VCaP (cell line): ENCODE data around the gene ANXA3.

ENCODE experiments used
- H3K27ac ChIP-seq: fragments of 450-650 bp; 2 replicates; pipeline ENCODE4 v1.5.1; 2017
- TF ChIP-seq, protein P1 (sequence below): fragments of 450-650 bp; conservative IDR thresholded peaks from 2 replicates; pipeline ENCODE4 v1.5.1; 2017; ENCODE audit warnings: mild to moderate bottlenecking, moderate library complexity

Gene ANXA3

DNA sequence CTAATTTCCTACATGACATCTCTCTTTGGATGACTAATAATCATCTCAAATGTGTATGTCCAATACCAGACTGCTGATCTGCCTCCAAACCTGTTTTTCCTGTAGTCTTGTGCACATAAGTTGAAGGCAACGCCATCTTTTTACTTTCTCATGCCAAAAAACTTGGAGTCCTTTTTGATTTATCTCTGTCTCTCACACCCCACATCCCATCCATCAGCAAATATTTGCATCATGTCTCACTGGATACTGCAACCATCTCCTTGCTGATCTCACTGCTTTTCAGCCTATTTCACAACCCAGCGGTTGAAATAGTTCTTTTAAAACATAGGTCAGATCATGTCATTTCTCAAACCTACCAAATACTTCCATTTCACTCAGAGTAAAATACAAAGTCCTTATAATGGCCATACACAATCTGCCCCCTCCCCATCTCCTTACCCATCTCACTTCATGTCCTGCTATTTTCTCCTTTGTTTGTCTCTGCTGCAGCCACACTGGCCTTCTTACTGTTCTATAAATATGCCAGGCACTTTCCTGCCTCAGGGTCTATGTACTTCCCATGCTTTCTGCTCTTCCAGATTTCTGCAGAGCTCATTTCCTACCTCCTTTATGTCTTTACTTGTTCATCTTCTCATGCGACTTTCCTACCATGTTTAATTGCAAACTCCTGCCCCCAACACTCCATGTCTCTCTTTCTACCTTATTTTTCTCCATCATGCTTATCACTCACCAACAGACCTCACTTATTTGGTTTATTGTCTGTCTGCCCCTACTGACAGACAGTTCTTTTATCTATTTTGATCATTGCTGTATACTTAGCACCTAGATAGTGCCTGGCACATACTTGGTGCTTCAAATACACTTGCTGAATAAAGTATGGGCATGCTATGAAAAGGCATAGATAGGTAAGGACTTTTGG is 98.8 kb downstream of the ANXA3 start:
- H3K27ac ChIP-seq: 0 out of 2 replicates have a peak overlapping the region, but pooled peaks have one; percentile 1
- TF ChIP-seq, protein P1, sequence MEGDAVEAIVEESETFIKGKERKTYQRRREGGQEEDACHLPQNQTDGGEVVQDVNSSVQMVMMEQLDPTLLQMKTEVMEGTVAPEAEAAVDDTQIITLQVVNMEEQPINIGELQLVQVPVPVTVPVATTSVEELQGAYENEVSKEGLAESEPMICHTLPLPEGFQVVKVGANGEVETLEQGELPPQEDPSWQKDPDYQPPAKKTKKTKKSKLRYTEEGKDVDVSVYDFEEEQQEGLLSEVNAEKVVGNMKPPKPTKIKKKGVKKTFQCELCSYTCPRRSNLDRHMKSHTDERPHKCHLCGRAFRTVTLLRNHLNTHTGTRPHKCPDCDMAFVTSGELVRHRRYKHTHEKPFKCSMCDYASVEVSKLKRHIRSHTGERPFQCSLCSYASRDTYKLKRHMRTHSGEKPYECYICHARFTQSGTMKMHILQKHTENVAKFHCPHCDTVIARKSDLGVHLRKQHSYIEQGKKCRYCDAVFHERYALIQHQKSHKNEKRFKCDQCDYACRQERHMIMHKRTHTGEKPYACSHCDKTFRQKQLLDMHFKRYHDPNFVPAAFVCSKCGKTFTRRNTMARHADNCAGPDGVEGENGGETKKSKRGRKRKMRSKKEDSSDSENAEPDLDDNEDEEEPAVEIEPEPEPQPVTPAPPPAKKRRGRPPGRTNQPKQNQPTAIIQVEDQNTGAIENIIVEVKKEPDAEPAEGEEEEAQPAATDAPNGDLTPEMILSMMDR: no peak

DNA sequence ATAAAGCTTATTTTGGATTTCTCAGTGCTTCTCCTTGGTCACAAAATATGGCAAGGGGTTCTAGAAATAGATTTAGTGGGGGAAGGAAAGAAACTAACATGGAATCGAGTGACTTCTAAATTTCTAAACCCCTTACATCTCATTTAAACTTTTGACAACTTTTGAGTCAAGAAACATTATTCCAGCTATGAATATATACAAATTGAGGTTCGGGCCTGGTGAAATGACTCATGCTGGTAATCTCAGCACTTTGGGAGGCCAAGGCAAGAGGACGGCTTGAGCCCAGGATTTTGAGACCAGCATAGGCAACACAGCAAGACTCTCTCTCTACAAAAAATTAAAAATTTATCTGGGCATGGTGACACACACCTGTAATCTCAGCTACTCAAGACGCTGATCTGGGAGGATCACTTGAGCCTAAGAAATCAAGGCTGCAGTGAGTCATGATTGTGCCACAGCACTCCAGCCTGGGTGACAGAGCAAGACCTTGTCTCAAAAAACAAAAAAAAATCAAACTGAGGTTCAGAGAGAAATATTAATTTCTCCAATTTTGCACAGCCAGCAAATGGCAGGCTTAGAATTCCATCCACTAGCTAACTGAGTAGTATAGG is 99.8 kb downstream of the ANXA3 start:
- TF ChIP-seq, protein P1: no peak
- peak overlapping the region; percentile 60 for H3K27ac ChIP-seq

DNA sequence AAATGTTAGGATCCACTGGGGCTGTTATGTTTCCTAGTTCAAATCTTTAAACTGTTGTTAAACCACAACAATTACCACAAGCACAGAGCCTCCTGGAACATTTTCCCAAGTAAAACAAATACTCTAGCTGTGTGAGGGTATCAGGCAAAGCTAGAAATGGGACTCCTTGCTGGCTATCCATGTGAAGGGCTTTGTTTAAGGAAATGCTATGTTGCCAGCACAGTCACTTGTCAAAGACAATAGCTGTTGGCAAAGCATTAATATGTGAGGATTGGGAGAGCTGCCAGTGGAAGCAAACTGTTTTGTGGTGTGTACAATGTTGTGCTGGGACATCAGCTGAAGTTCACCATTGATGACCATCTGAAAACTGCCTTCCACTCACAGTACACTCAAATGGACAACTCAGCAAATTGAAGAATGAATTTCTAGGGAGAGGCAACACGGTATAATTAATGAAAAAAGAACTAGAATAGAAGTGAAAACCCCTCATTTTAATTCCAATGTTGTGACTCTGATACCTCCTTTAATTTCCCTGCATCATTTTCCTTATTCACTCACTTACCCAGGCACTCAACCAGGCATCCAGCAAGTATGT is 100.8 kb downstream of the ANXA3 start:
- TF ChIP-seq, protein P1: no peak
- peak overlapping the region; percentile 60 for H3K27ac ChIP-seq

DNA sequence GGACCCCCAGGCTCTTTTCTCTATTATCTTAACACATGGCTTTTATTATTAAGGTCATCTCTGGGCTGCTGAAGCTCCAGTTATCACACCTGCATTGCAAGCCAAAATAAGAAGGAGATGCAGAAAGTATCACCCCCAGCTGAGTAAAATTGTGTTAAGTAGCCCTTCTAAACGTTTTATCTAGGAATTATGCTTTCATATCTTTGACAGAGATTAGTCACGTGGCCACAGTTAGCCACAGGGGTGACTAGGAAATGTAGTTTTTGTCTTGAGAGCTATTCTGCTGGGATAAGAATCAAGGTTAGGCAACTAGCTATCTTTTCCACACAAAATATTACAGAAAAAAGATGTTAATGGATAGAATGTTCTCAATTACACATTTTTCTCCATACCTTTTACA is 102.1 kb downstream of the ANXA3 start:
- TF ChIP-seq, protein P1: no peak

DNA sequence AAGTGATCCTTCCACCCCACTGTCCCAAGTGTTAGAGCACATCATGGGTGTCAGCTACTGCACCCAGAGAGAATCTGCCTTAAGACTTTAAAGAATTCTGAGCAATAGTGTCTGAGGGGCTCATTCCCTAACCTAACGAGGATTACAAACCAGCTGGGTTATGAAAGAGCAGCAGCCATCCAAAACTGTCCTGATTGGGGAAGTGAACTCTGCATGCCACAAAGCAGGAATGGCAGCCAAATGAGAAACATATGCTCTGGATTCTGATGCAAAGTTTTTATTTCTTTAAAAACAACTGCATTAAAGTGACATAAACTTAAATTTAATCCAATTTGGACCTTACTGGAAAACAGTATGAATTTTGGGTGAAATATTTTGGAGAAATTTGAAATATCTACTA is 103.2 kb downstream of the ANXA3 start:
- TF ChIP-seq, protein P1: no peak
- H3K27ac ChIP-seq: no peak overlapping the region

More for the DNA sequence above, 102.1 kb downstream of the ANXA3 start:
- H3K27ac ChIP-seq: no peak overlapping the region

DNA sequence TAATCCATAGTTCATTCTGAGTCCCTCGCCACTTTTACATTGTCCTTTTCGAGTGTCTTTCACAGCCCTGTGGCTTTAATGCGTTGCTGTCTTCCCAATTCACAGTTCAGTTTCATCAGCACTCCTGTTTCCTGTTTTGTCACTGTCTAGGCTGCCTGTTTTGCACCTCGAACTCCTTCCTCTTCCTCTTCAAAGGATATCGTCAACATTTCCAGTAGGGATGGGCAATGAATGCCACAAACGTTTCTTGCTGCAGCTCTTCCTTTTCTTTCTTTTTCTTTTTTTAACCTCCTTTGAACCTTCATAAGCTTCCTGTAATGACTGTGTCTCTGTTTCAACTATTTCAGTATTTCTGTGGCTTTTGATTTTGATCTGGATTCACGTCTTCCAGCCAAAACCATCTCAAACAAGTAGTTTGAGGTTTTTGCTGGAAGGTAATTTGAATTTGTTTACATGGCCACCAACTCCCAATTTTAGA is 105.4 kb downstream of the ANXA3 start:
- TF ChIP-seq, protein P1: no peak
- no peak overlapping the region for H3K27ac ChIP-seq

DNA sequence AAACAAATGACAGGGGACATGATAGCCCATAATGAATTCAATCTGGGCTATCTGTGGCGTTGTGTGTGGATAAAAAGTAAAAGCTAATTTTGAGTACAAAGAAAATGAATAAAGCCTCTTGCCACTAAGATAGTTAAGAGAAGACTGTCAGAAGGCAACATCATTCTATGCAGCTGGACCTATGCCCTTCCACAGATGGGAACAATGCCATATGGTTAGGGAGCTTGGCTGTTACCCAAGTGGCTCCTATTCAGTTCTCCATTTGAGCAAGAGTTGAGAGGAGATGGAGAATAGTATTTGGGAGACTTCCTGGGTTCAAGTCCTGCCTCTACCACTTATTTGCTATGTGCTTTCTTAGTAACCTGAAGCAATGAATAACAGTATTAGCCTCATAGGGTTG is 107.7 kb downstream of the ANXA3 start:
- H3K27ac ChIP-seq: no peak overlapping the region

More for the DNA sequence above, 107.7 kb downstream of the ANXA3 start:
- TF ChIP-seq, protein P1: no peak
